Measurements from ENCODE around the gene SH3BP5. TPM values are rescaled to one million over a fixed set of nuclear protein-coding genes. Genes with fewer than 3 reads are reported as not detected.

SH3BP5 gene
- total RNA-seq, 2 donors from 2014 or later: 14.4 to 18.4 TPM

- TF ChIP-seq CTCF (IDR thresholded peaks at IDR 0.05): no peak
- H3K27me3 ChIP-seq: no peaks in the 10 kb centered on the region
- H3K4me3 ChIP-seq: no peak overlapping the region
- H3K4me1 ChIP-seq: peaks cover 0 to 19% of the 10 kb centered on the region in 2 donors
- no peaks in the 10 kb centered on the region for H3K9me3 ChIP-seq
- H3K36me3 ChIP-seq: no peaks in the 10 kb centered on the region
- H3K27ac ChIP-seq: peak overlapping the region in 1 of 2 donors; percentile 0
- DNase-seq (ENCODE audit: low spot score): no peak
Observed at GRCh38 chr3:15310491-15311370, 21.7 kb downstream of the SH3BP5 start.

- Histone ChIP-seq H3K27ac (peak overlapping the region; percentile 0 to 21), H3K4me1 (peaks cover 0 to 16% of the 10 kb centered on the region in 2 donors), H3K36me3 (no peaks in the 10 kb centered on the region), H3K27me3 (no peaks in the 10 kb centered on the region), H3K4me3 (no peak overlapping the region), H3K9me3 (no peaks in the 10 kb centered on the region)
- no peak for DNase-seq (ENCODE audit: low spot score)
- no peak for TF ChIP-seq CTCF (IDR thresholded peaks at IDR 0.05)
Observed at GRCh38 chr3:15309662-15310335, 22.6 kb downstream of the SH3BP5 start.

GRCh38 chr3:15307580-15307979 is 24.8 kb downstream of the SH3BP5 start:
- Histone ChIP-seq H3K27me3 (no peaks in the 10 kb centered on the region), H3K4me1 (peaks cover 0 to 28% of the 10 kb centered on the region in 2 donors), H3K9me3 (no peaks in the 10 kb centered on the region), H3K4me3 (no peak overlapping the region), H3K36me3 (peaks cover 15% of the 10 kb centered on the region), H3K27ac (no peak overlapping the region)
- DNase-seq (ENCODE audit: low spot score): no peak
- no peak for TF ChIP-seq CTCF (IDR thresholded peaks at IDR 0.05)

- DNase-seq (ENCODE audit: low spot score): no peak
- H3K4me1 ChIP-seq: peaks cover 0 to 28% of the 10 kb centered on the region in 2 donors
- no peaks in the 10 kb centered on the region for H3K27me3 ChIP-seq
- no peaks in the 10 kb centered on the region for H3K9me3 ChIP-seq
- TF ChIP-seq CTCF (IDR thresholded peaks at IDR 0.05): no peak
- H3K4me3 ChIP-seq: no peak overlapping the region
- H3K36me3 ChIP-seq: peaks cover 21% of the 10 kb centered on the region
- no peak overlapping the region for H3K27ac ChIP-seq
Observed at GRCh38 chr3:15306979-15307359, 25.4 kb downstream of the SH3BP5 start.

GRCh38 chr3:15305359-15305844 is 27.0 kb downstream of the SH3BP5 start:
- Histone ChIP-seq H3K27ac (no peak overlapping the region), H3K4me1 (peaks cover 0 to 28% of the 10 kb centered on the region in 2 donors), H3K27me3 (no peaks in the 10 kb centered on the region), H3K9me3 (no peaks in the 10 kb centered on the region), H3K36me3 (peaks cover 22% of the 10 kb centered on the region), H3K4me3 (no peak overlapping the region)
- peak in 1 of 2 donors; percentile 25 for TF ChIP-seq CTCF (IDR thresholded peaks at IDR 0.05)
- DNase-seq (ENCODE audit: low spot score): no peak

Measured in right atrium auricular region (tissue), 2 donors.